Activated T-helper 17 cell treated with anti-CD3 and anti-CD28 coated beads, Interleukin-2, amount 50 U/mL, for 72 hours (primary cell): ENCODE results near the gene SLC7A4. TPM values are rescaled to one million over a fixed set of nuclear protein-coding genes. Genes with fewer than 3 reads are reported as not detected.
A peak's percentile ranks its signal among the peaks of the same experiment; 100 is the strongest.

Experiments
- ATAC-seq: fragments of 150-1000 bp; cut with Tn5 transposase; replicated peaks from 2 replicates; pipeline ENCODE4 v1.10.0; 2021; ENCODE audit warnings: mild to moderate bottlenecking, moderate library complexity
- H3K27ac Mint-ChIP-seq: one replicate; pipeline ENCODE4 v1.8.0; 2022; ENCODE audit warnings: mixed read lengths
- H3K27me3 Mint-ChIP-seq: one replicate; pipeline ENCODE4 v1.8.0; 2022; ENCODE audit warnings: mixed read lengths
- H3K36me3 Mint-ChIP-seq: one replicate; pipeline ENCODE4 v1.8.0; 2022; ENCODE audit warnings: low read depth, mild to moderate bottlenecking, mixed read lengths
- H3K4me1 Mint-ChIP-seq: one replicate; pipeline ENCODE4 v1.8.0; 2022; ENCODE audit warnings: mixed read lengths
- H3K4me3 Mint-ChIP-seq: one replicate; pipeline ENCODE4 v1.8.0; 2022; ENCODE audit warnings: mild to moderate bottlenecking, mixed read lengths
- H3K9me3 Mint-ChIP-seq: one replicate; pipeline ENCODE4 v1.8.0; 2022; ENCODE audit warnings: mixed read lengths
- total RNA-seq, 2 donors: library from RNA; stranded (reverse); gene quantifications; one replicate each; pipeline ENCODE4 v1.2.3, GENCODE V29; 2022

The SLC7A4 gene
- total RNA-seq, 2 donors from 2014 or later, result not detected

GRCh38 chr22:21034989-21035388 is 2.6 kb upstream of the SLC7A4 start:
- Mint-ChIP-seq H3K9me3 (no peaks in the 10 kb centered on the region), H3K27ac (no peak overlapping the region), H3K4me1 (no peaks in the 10 kb centered on the region), H3K36me3 (no peaks in the 10 kb centered on the region), H3K27me3 (peaks cover 13% of the 10 kb centered on the region), H3K4me3 (no peak overlapping the region)
- ATAC-seq, result no peak

GRCh38 chr22:21033895-21034294 is 1.5 kb upstream of the SLC7A4 start:
- Mint-ChIP-seq H3K9me3 (no peaks in the 10 kb centered on the region), H3K27me3 (peaks cover 16% of the 10 kb centered on the region), H3K27ac (no peak overlapping the region), H3K36me3 (no peaks in the 10 kb centered on the region), H3K4me3 (no peak overlapping the region), H3K4me1 (no peaks in the 10 kb centered on the region)
- peak; percentile 70 for ATAC-seq

GRCh38 chr22:21032868-21033688 is 717 bp upstream of the SLC7A4 start:
- ATAC-seq, result no peak
- no peaks in the 10 kb centered on the region for H3K4me1 Mint-ChIP-seq
- peaks cover 16% of the 10 kb centered on the region for H3K27me3 Mint-ChIP-seq
- H3K4me3 Mint-ChIP-seq, result no peak overlapping the region
- no peaks in the 10 kb centered on the region for H3K9me3 Mint-ChIP-seq
- H3K27ac Mint-ChIP-seq, result no peak overlapping the region
- no peaks in the 10 kb centered on the region for H3K36me3 Mint-ChIP-seq

GRCh38 chr22:21031545-21032036 is 770 bp downstream of the SLC7A4 start:
- no peak for ATAC-seq
- Mint-ChIP-seq H3K4me1 (no peaks in the 10 kb centered on the region), H3K9me3 (no peaks in the 10 kb centered on the region), H3K27ac (no peak overlapping the region), H3K27me3 (peaks cover 16% of the 10 kb centered on the region), H3K4me3 (no peak overlapping the region), H3K36me3 (no peaks in the 10 kb centered on the region)

GRCh38 chr22:21030621-21031544 is 1.5 kb downstream of the SLC7A4 start:
- Mint-ChIP-seq H3K36me3 (no peaks in the 10 kb centered on the region), H3K27me3 (peaks cover 16% of the 10 kb centered on the region), H3K4me3 (no peak overlapping the region), H3K4me1 (no peaks in the 10 kb centered on the region), H3K27ac (no peak overlapping the region), H3K9me3 (no peaks in the 10 kb centered on the region)
- no peak for ATAC-seq

GRCh38 chr22:21030032-21030431 is 2.3 kb downstream of the SLC7A4 start:
- H3K36me3 Mint-ChIP-seq, result no peaks in the 10 kb centered on the region
- no peak for ATAC-seq
- no peak overlapping the region for H3K4me3 Mint-ChIP-seq
- H3K9me3 Mint-ChIP-seq, result no peaks in the 10 kb centered on the region
- peaks cover 7% of the 10 kb centered on the region for H3K4me1 Mint-ChIP-seq
- H3K27ac Mint-ChIP-seq, result no peak overlapping the region
- peaks cover 16% of the 10 kb centered on the region for H3K27me3 Mint-ChIP-seq

- Mint-ChIP-seq H3K4me3 (no peak overlapping the region), H3K27me3 (peaks cover 14% of the 10 kb centered on the region), H3K36me3 (no peaks in the 10 kb centered on the region), H3K4me1 (peaks cover 7% of the 10 kb centered on the region), H3K27ac (no peak overlapping the region), H3K9me3 (no peaks in the 10 kb centered on the region)
- ATAC-seq, result no peak
Observed at GRCh38 chr22:21029486-21030025, 2.8 kb downstream of the SLC7A4 start.

GRCh38 chr22:21028277-21029251 is 3.8 kb downstream of the SLC7A4 start:
- no peak overlapping the region for H3K4me3 Mint-ChIP-seq
- H3K4me1 Mint-ChIP-seq, result peaks cover 7% of the 10 kb centered on the region
- ATAC-seq, result no peak
- no peak overlapping the region for H3K27ac Mint-ChIP-seq
- H3K36me3 Mint-ChIP-seq, result no peaks in the 10 kb centered on the region
- H3K9me3 Mint-ChIP-seq, result no peaks in the 10 kb centered on the region
- H3K27me3 Mint-ChIP-seq, result peaks cover 13% of the 10 kb centered on the region

- H3K27ac Mint-ChIP-seq, result peak overlapping the region; percentile 54
- H3K4me1 Mint-ChIP-seq, result peaks cover 7% of the 10 kb centered on the region
Observed at GRCh38 chr22:21026783-21027692, 5.3 kb downstream of the SLC7A4 start.

GRCh38 chr22:21025763-21026755 is 6.3 kb downstream of the SLC7A4 start:
- peaks cover 7% of the 10 kb centered on the region for H3K4me1 Mint-ChIP-seq
- H3K27ac Mint-ChIP-seq, result peak overlapping the region; percentile 61
- no peak for ATAC-seq
- H3K27me3 Mint-ChIP-seq, result peaks cover 11% of the 10 kb centered on the region
- H3K4me3 Mint-ChIP-seq, result peak overlapping the region; percentile 28
- H3K36me3 Mint-ChIP-seq, result no peaks in the 10 kb centered on the region
- no peaks in the 10 kb centered on the region for H3K9me3 Mint-ChIP-seq

More at GRCh38 chr22:21026783-21027692, 5.3 kb downstream of the SLC7A4 start:
- H3K4me3 Mint-ChIP-seq, result no peak overlapping the region
- H3K9me3 Mint-ChIP-seq, result no peaks in the 10 kb centered on the region
- ATAC-seq, result no peak
- no peaks in the 10 kb centered on the region for H3K36me3 Mint-ChIP-seq
- peaks cover 13% of the 10 kb centered on the region for H3K27me3 Mint-ChIP-seq

- Mint-ChIP-seq H3K27me3 (peaks cover 6% of the 10 kb centered on the region), H3K36me3 (no peaks in the 10 kb centered on the region), H3K9me3 (no peaks in the 10 kb centered on the region), H3K4me1 (peaks cover 7% of the 10 kb centered on the region), H3K4me3 (peak overlapping the region; percentile 28), H3K27ac (peak overlapping the region; percentile 61)
- ATAC-seq, result peak; percentile 35
Observed at GRCh38 chr22:21025266-21025665, 7.1 kb downstream of the SLC7A4 start.
